ENCODE measurements around the gene SFT2D2. TPM values are rescaled to one million over a fixed set of nuclear protein-coding genes. Genes with fewer than 3 reads are reported as not detected.
"Not testable (repeated sequence)": the region's sequence is repeated elsewhere in the genome, so short reads cannot be mapped to it uniquely, and the experiment has no call there.

Gene SFT2D2
- total RNA-seq, 1 donor from 2014 or later = 13.3 TPM

DNA sequence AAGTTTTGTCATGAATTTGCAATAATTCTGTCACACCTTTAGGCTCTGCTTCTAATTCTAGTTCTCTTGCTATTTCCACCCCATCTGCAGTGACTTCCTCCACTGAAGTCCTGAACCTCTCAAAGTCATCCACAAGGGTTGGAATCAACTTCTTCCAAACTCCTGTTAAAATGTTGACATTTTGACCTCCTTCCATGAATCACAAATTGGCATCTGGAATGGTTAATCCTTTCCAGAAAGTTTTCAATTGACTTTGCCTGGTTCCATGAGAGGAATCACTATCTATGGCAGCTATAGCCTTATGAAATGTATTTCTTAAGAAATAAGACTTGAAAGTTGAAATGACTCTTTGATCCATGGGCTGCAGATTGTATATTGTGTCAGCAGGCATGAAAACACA lies 19.7 kb upstream of the SFT2D2 start:
- TF ChIP-seq, protein P1, sequence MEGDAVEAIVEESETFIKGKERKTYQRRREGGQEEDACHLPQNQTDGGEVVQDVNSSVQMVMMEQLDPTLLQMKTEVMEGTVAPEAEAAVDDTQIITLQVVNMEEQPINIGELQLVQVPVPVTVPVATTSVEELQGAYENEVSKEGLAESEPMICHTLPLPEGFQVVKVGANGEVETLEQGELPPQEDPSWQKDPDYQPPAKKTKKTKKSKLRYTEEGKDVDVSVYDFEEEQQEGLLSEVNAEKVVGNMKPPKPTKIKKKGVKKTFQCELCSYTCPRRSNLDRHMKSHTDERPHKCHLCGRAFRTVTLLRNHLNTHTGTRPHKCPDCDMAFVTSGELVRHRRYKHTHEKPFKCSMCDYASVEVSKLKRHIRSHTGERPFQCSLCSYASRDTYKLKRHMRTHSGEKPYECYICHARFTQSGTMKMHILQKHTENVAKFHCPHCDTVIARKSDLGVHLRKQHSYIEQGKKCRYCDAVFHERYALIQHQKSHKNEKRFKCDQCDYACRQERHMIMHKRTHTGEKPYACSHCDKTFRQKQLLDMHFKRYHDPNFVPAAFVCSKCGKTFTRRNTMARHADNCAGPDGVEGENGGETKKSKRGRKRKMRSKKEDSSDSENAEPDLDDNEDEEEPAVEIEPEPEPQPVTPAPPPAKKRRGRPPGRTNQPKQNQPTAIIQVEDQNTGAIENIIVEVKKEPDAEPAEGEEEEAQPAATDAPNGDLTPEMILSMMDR (IDR thresholded peaks at IDR 0.05; ENCODE audit: borderline replicate concordance) = no peak
- Histone ChIP-seq H3K36me3 (peaks cover 20% of the 10 kb centered on the region), H3K27ac (replicated peaks) (no peak overlapping the region), H3K4me1 (no peaks in the 10 kb centered on the region), H3K4me3 (no peak overlapping the region), H3K9me3 (replicated peaks) (peaks cover 3% of the 10 kb centered on the region), H3K27me3 (ENCODE audit: low read depth) (no peaks in the 10 kb centered on the region)
- no peak for DNase-seq
- intact Hi-C loops (cut with micrococcal nuclease) = no loop called here

DNA sequence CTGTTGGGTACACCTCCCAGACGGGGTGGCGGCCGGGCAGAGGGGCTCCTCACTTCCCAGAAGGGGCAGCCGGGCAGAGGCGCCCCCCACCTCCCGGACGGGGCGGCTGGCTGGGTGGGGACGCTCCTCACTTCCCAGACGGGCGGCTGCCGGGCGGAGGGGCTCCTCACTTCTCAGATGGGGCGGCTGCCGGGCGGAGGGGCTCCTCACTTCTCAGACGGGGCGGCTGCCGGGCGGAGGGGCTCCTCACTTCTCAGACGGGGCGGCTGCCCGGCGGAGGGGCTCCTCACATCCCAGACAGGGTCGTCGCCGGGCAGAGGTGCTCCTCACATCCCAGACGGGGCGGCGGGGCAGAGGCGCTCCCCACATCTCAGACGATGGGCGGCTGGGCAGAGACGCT lies 18.1 kb upstream of the SFT2D2 start:
- intact Hi-C loops (cut with micrococcal nuclease); H3K27ac ChIP-seq (replicated peaks); H3K4me1 ChIP-seq; H3K36me3 ChIP-seq; H3K4me3 ChIP-seq; H3K27me3 ChIP-seq (ENCODE audit: low read depth); DNase-seq: not testable (repeated sequence)
- H3K9me3 ChIP-seq (replicated peaks) = peaks cover 19% of the 10 kb centered on the region

DNA sequence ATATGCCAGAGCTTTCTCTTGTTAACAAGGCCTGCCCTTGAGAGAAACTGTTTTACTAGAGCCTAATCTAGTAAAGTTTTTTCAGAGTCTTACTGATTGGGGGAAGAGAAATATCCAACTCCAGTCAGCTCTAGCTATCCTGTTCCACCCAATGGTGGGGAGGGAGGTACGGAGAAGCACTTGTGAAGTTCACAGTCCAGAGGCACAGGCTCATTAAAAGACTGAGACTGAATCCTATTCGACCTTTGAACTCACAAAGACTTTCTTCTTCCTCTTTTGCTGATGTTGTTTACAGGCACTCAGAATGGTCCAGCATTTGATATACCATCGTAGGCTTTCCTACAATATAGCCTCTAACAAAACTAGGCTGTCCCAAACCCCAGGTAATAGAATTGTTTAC lies 15.5 kb upstream of the SFT2D2 start:
- H3K4me3 ChIP-seq = no peak overlapping the region
- H3K9me3 ChIP-seq (replicated peaks) = peaks cover 31% of the 10 kb centered on the region
- intact Hi-C loops (cut with micrococcal nuclease) = no loop called here
- TF ChIP-seq, protein P1 (IDR thresholded peaks at IDR 0.05; ENCODE audit: borderline replicate concordance) = no peak
- H3K27me3 ChIP-seq (ENCODE audit: low read depth) = no peaks in the 10 kb centered on the region
- no peaks in the 10 kb centered on the region for H3K36me3 ChIP-seq
- H3K27ac ChIP-seq (replicated peaks) = no peak overlapping the region
- no peak for DNase-seq
- H3K4me1 ChIP-seq = no peaks in the 10 kb centered on the region

DNA sequence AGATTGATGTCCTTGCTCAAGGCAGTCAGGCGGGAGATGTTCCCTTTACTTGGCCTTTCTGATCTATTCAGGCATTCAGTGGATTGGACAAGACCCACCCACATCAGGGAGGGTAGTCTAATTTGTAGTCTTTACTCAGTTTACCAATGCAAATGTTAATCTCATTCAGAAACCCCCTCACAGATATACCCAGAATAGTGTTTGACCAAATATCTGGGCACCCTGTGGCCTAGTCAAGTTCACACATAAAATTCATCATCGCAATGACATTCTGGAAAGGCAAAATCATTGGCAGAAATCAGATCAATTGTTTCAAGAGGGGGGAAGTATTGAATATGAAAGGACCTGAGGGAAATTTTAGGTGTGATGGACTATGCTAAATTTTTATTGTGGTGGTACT lies 12.5 kb upstream of the SFT2D2 start:
- no peaks in the 10 kb centered on the region for H3K27me3 ChIP-seq (ENCODE audit: low read depth)
- no peak overlapping the region for H3K4me3 ChIP-seq
- H3K4me1 ChIP-seq = peaks cover 5% of the 10 kb centered on the region
- DNase-seq = no peak
- no peak overlapping the region for H3K27ac ChIP-seq (replicated peaks)
- H3K9me3 ChIP-seq (replicated peaks) = peaks cover 31% of the 10 kb centered on the region
- H3K36me3 ChIP-seq = no peaks in the 10 kb centered on the region
- TF ChIP-seq, protein P1 (IDR thresholded peaks at IDR 0.05; ENCODE audit: borderline replicate concordance) = no peak
- intact Hi-C loops (cut with micrococcal nuclease) = no loop called here

DNA sequence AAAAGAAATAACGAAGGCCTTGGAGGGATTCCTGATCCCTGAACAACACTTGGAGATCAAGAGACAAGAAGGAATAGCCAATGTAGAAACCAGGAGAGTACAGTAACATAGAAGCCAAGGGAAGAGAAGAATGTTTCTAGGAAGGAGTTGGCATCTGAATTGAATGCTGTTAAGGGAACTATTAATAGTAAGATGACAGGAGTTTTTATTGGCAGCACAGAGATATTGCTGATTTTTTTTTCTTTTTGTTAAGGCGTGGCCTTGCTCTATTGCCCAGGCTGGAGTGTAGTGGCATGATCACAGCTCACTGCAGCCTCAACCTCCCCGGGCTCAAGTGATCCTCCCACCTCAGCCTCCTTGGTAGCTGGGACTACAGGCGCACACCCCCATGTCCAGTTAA lies 9.6 kb upstream of the SFT2D2 start:
- H3K4me3 ChIP-seq = no peak overlapping the region
- TF ChIP-seq, protein P1 (IDR thresholded peaks at IDR 0.05; ENCODE audit: borderline replicate concordance) = no peak
- H3K4me1 ChIP-seq = peaks cover 5% of the 10 kb centered on the region
- no peaks in the 10 kb centered on the region for H3K36me3 ChIP-seq
- H3K27ac ChIP-seq (replicated peaks) = no peak overlapping the region
- intact Hi-C loops (cut with micrococcal nuclease) = no loop called here
- no peak for DNase-seq
- H3K27me3 ChIP-seq (ENCODE audit: low read depth) = no peaks in the 10 kb centered on the region
- H3K9me3 ChIP-seq (replicated peaks) = peaks cover 28% of the 10 kb centered on the region

DNA sequence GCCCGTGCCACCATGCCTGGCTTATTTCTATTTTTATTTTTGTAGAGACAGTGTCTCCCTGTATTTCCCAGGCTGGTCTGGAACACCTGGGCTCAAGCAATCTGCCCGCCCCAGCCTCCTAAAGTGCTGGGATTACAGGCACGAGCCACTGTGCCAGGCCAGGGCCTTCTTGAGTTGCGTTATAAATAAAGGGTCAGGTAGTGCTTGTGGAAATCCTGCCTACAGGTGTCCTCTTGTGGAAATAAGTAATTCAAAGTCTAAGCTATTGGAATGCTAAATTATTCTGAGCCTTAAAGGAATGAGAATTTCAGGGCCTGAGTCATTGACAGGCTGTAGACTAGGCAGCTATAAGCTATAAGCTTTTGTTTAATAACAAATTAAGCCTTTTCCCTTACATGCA lies 8.1 kb upstream of the SFT2D2 start:
- H3K4me3 ChIP-seq = no peak overlapping the region
- DNase-seq = no peak
- H3K4me1 ChIP-seq = peaks cover 5% of the 10 kb centered on the region
- no peaks in the 10 kb centered on the region for H3K36me3 ChIP-seq
- intact Hi-C loops (cut with micrococcal nuclease) = no loop called here
- TF ChIP-seq, protein P1 (IDR thresholded peaks at IDR 0.05; ENCODE audit: borderline replicate concordance) = no peak
- H3K27ac ChIP-seq (replicated peaks) = no peak overlapping the region
- H3K9me3 ChIP-seq (replicated peaks) = peaks cover 13% of the 10 kb centered on the region
- no peaks in the 10 kb centered on the region for H3K27me3 ChIP-seq (ENCODE audit: low read depth)

All from left ventricle myocardium inferior (tissue), 1 donor.